Astrocyte of the cerebellum (primary cell): Measurements from ENCODE around the gene ALOXE3.

Experiments
- DNase-seq: peaks from one replicate; pipeline ENCODE4 v3.0.0-alpha.2; 2011; ENCODE audit warnings: low read depth
- H3K4me3 ChIP-seq: 2 replicates; pipeline ENCODE4 v1.5.1; 2011; ENCODE audit warnings: mild to moderate bottlenecking, low read depth, low read length, moderate library complexity
- CTCF ChIP-seq: IDR thresholded peaks from 2 replicates; pipeline ENCODE4 v1.5.1; 2012; ENCODE audit warnings: low read length, low read depth, moderate library complexity, mild to moderate bottlenecking; ENCODE audit errors: missing control alignments
- in situ Hi-C: cut with HindIII; loops from 2 replicates; pipeline ENCODE4 v1.10.0; 2017; ENCODE audit warnings: low sequenced_read_pairs

The ALOXE3 gene

GRCh38 chr17:8121407-8121680, 3.0 kb upstream of the ALOXE3 start:
- TF ChIP-seq CTCF: no peak
- in situ Hi-C loops: loop anchor here (25.0 kb wide), 1 partner anchor 191 kb away; the partner anchor contains the start of gene ARHGEF15
- peak overlapping the region; percentile 54 for H3K4me3 ChIP-seq
- no peak for DNase-seq

GRCh38 chr17:8120520-8121406, 2.4 kb upstream of the ALOXE3 start:
- peak overlapping the region; percentile 54 for H3K4me3 ChIP-seq
- in situ Hi-C loops: loop anchor here (25.0 kb wide), 1 partner anchor 192 kb away; the partner anchor contains the start of gene ARHGEF15
- DNase-seq: no peak
- peak; percentile 49 for TF ChIP-seq CTCF

GRCh38 chr17:8119581-8120519, 1.5 kb upstream of the ALOXE3 start:
- in situ Hi-C loops: loop anchor here (10.0 to 25.0 kb wide), 2 partner anchors 65 to 192 kb away; partner anchors contain the start of gene ARHGEF15
- TF ChIP-seq CTCF: no peak
- DNase-seq: peak; percentile 80
- peak overlapping the region; percentile 58 for H3K4me3 ChIP-seq

GRCh38 chr17:8118769-8119580, 661 bp upstream of the ALOXE3 start:
- peak overlapping the region; percentile 58 for H3K4me3 ChIP-seq
- in situ Hi-C loops: loop anchor here (10.0 to 25.0 kb wide), 2 partner anchors 64 to 193 kb away; partner anchors contain the start of gene ARHGEF15
- no peak for DNase-seq
- peak; percentile 92 for TF ChIP-seq CTCF

GRCh38 chr17:8117367-8117979, 841 bp downstream of the ALOXE3 start:
- TF ChIP-seq CTCF: no peak
- DNase-seq: no peak
- peak overlapping the region; percentile 58 for H3K4me3 ChIP-seq
- in situ Hi-C loops: loop anchor here (10.0 to 25.0 kb wide), 2 partner anchors 63 to 195 kb away; partner anchors contain the start of gene ARHGEF15
